SK-N-SH (cell line): ENCODE measurements around the gene MEGF6. TPM values are rescaled to one million over a fixed set of nuclear protein-coding genes. Genes with fewer than 3 reads are reported as not detected.

Source experiments
- CTCF ChIA-PET: fragments of 300-600, 350-600 bp; formaldehyde crosslinking; extraction: SDS; loops from one replicate; lab custom pipeline; 2021; lab: Yijun Ruan, JAX
- POLR2A ChIA-PET: fragments of 350-600 bp; sonication (Branson Sonifier 250); formaldehyde crosslinking; extraction: SDS; loops from one replicate; lab custom pipeline; 2020; ENCODE audit warnings: antibody characterized with exemption, inconsistent platforms; lab: Yijun Ruan, JAX
- DNase-seq: peaks from one replicate; pipeline ENCODE4 v3.0.0; 2012
- H2AFZ ChIP-seq: fragments of 200-600 bp; sonication (generic); 2 replicates; pipeline ENCODE4 v1.8.1; 2016; ENCODE audit warnings: antibody characterized with exemption, mild to moderate bottlenecking, low read depth
- H3F3A ChIP-seq: fragments of 200-600 bp; sonication (generic); replicated peaks from 2 replicates; pipeline ENCODE3; 2016; ENCODE audit warnings: antibody characterized with exemption, mild to moderate bottlenecking; ENCODE audit not compliant: insufficient read depth
- H3K27ac ChIP-seq, 2 experiments: fragments of 200-500 bp in 1 of 2; fragments of 200-600 bp in 1 of 2; sonication (Bioruptor generic) in 1 of 2; sonication (generic), shearing (Covaris generic) in 1 of 2; 2 replicates each; pipeline versions ENCODE4 v1.5.1 to v1.6.1; 2014 to 2016; ENCODE audit warnings: low read depth in 2 of 2, inconsistent platforms in 1 of 2, low read length in 1 of 2, mild to moderate bottlenecking in 1 of 2, mixed read lengths in 1 of 2
- H3K27me3 ChIP-seq: fragments of 200-600 bp; sonication (generic), shearing (Covaris generic); 2 replicates; pipeline ENCODE4 v1.6.1; 2016; ENCODE audit warnings: mixed run types; ENCODE audit not compliant: insufficient read depth
- H3K36me3 ChIP-seq, 2 experiments: fragments of 200-500 bp in 1 of 2; fragments of 200-600 bp in 1 of 2; sonication (Bioruptor generic) in 1 of 2; sonication (generic) in 1 of 2; replicated peaks in 1 of 2; 2 replicates each; pipeline versions ENCODE3 to v1.5.1; 2014 to 2016; ENCODE audit warnings: low read length in 1 of 2, mild to moderate bottlenecking in 1 of 2; ENCODE audit not compliant: insufficient read depth in 2 of 2, control insufficient read depth in 1 of 2
- H3K4me1 ChIP-seq, 2 experiments: fragments of 200-500 bp in 1 of 2; fragments of 200-600 bp in 1 of 2; sonication (Bioruptor generic) in 1 of 2; sonication (generic), shearing (Covaris generic) in 1 of 2; 2 replicates each; pipeline versions ENCODE4 v1.5.1 to v1.6.1; 2014 to 2016; ENCODE audit warnings: low read depth in 1 of 2, low read length in 1 of 2, mixed run types in 1 of 2; ENCODE audit not compliant: insufficient read depth in 2 of 2, control insufficient read depth in 1 of 2
- H3K4me2 ChIP-seq: fragments of 200-600 bp; sonication (generic), shearing (Covaris generic); 2 replicates; pipeline ENCODE4 v1.6.1; 2017; ENCODE audit warnings: mixed run types
- H3K4me3 ChIP-seq, 2 experiments: fragments of 200-500 bp in 1 of 2; fragments of 200-600 bp in 1 of 2; sonication (Bioruptor generic) in 1 of 2; sonication (generic), shearing (Covaris generic) in 1 of 2; 2 replicates each; pipeline versions ENCODE4 v1.5.1 to v1.8.1; 2014 to 2016; ENCODE audit warnings: low read depth in 2 of 2, inconsistent platforms in 1 of 2, low read length in 1 of 2, mild to moderate bottlenecking in 1 of 2, mixed read lengths in 1 of 2, moderate library complexity in 1 of 2
- H3K79me2 ChIP-seq: fragments of 200-600 bp; sonication (generic); 2 replicates; pipeline ENCODE4 v1.8.1; 2017; ENCODE audit warnings: mild to moderate bottlenecking; ENCODE audit not compliant: insufficient read depth
- H3K9ac ChIP-seq: fragments of 200-600 bp; sonication (generic); 2 replicates; pipeline ENCODE4 v1.6.1; 2017; ENCODE audit warnings: mixed run types
- H3K9me2 ChIP-seq: fragments of 200-600 bp; sonication (generic); 2 replicates; pipeline ENCODE4 v1.6.1; 2017; ENCODE audit warnings: mixed run types
- H3K9me3 ChIP-seq: fragments of 200-600 bp; sonication (generic); 2 replicates; pipeline ENCODE4 v1.6.1; 2017; ENCODE audit warnings: mixed run types, mild to moderate bottlenecking, moderate library complexity
- H4K20me1 ChIP-seq: fragments of 200-600 bp; sonication (generic); 2 replicates; pipeline ENCODE4 v1.6.1; 2017; ENCODE audit warnings: mild to moderate bottlenecking, mixed run types; ENCODE audit not compliant: insufficient read depth
- ELF1 ChIP-seq: IDR thresholded peaks from 2 replicates; pipeline ENCODE4 v1.4.0; 2012
- GABPA ChIP-seq: IDR thresholded peaks from 2 replicates; pipeline ENCODE4 v1.4.0; 2012; ENCODE audit warnings: low read depth, mild to moderate bottlenecking
- GATA2 ChIP-seq: sonication (generic); formaldehyde crosslinking; IDR thresholded peaks from 2 replicates; pipeline ENCODE4 v1.5.0; 2020; ENCODE audit warnings: mild to moderate bottlenecking, missing genetic modification reagents
- IRF3 ChIP-seq: fragments of 150-350 bp; IDR thresholded peaks from 2 replicates; pipeline ENCODE4 v1.6.1; 2016; ENCODE audit warnings: mild to moderate bottlenecking, low read depth, low read length
- JUND ChIP-seq: IDR thresholded peaks from 2 replicates; pipeline ENCODE4 v1.4.0; 2012
- MAX ChIP-seq: IDR thresholded peaks from 2 replicates; pipeline ENCODE4 v1.4.0; 2012; ENCODE audit warnings: low read depth
- MEF2A ChIP-seq: IDR thresholded peaks from 2 replicates; pipeline ENCODE4 v1.4.0; 2012; ENCODE audit warnings: low read depth, borderline replicate concordance
- PBX3 ChIP-seq: IDR thresholded peaks from 2 replicates; pipeline ENCODE4; 2012
- POLR2AphosphoS5 ChIP-seq: IDR thresholded peaks from 2 replicates; pipeline ENCODE4 v1.6.1; 2012; ENCODE audit warnings: low read depth, low read length
- RFX5 ChIP-seq: IDR thresholded peaks from 2 replicates; pipeline ENCODE4 v1.6.1; 2012; ENCODE audit warnings: mild to moderate bottlenecking, improper control_type of control experiment, low read length
- SIN3A ChIP-seq: IDR thresholded peaks from 2 replicates; pipeline ENCODE4 v1.6.1; 2012; ENCODE audit warnings: low read depth, mild to moderate bottlenecking, low read length, moderate library complexity, borderline replicate concordance
- SMC3 ChIP-seq: IDR thresholded peaks from 2 replicates; pipeline ENCODE4 v1.6.1; 2012; ENCODE audit warnings: low read depth, low read length, improper control_type of control experiment
- TAF1 ChIP-seq: IDR thresholded peaks from 2 replicates; pipeline ENCODE4 v1.6.1; 2012; ENCODE audit warnings: low read depth, mild to moderate bottlenecking, low read length, moderate library complexity, borderline replicate concordance
- TEAD4 ChIP-seq: IDR thresholded peaks from 2 replicates; pipeline ENCODE4 v1.4.0; 2012; ENCODE audit warnings: mild to moderate bottlenecking, borderline replicate concordance; ENCODE audit not compliant: insufficient read depth
- YY1 ChIP-seq: IDR thresholded peaks from 2 replicates; pipeline ENCODE4 v1.4.0; 2012; ENCODE audit warnings: low read depth, mild to moderate bottlenecking
- WGBS: methylation state at CpG from one replicate; pipeline ENCODE4 v1.1.6; 2017; ENCODE audit warnings: low lambda C conversion rate; 5-methylcytosine and 5-hydroxymethylcytosine counted together
- polyA plus RNA-seq, 3 experiments: library from polyadenylated mRNA; depleted of rRNA; stranded (reverse); fragments of >200 nt; gene quantifications; 2 replicates each; pipeline ENCODE4 v1.2.3, GENCODE V29; 2012
- TF ChIP-seq, protein P1 (sequence below): IDR thresholded peaks from 2 replicates; pipeline ENCODE4 v1.4.0; 2012; ENCODE audit warnings: low read depth, borderline replicate concordance
- TF ChIP-seq, protein P2 (sequence below): fragments of 200-600 bp; sonication (generic); IDR thresholded peaks from 2 replicates; pipeline ENCODE4 v1.6.1; 2017; ENCODE audit warnings: antibody characterized with exemption, mild to moderate bottlenecking, moderate library complexity

The MEGF6 gene
- polyA plus RNA-seq, 1 of the 3 experiments (the other 2 are of a cell fraction) = 7.6 TPM

- H3K4me3 ChIP-seq = no peak overlapping the region
- H3K79me2 ChIP-seq = no peaks in the 10 kb centered on the region
- no peak overlapping the region for H3K27ac ChIP-seq
- TF ChIP-seq MEF2A = no peak
- no peak for TF ChIP-seq GATA2 (CRISPR knock-in tag)
- TF ChIP-seq, all 33 proteins: peak for 0
- no peaks in the 10 kb centered on the region for H3K9me2 ChIP-seq
- H3F3A ChIP-seq = no peaks in the 10 kb centered on the region
- no peak overlapping the region for H3K9ac ChIP-seq
- no peaks in the 10 kb centered on the region for H3K9me3 ChIP-seq
- H2AFZ ChIP-seq = no peak overlapping the region
- DNase-seq = no peak
- ChIA-PET POLR2A (no interaction called here), CTCF (interaction anchor here (1.3 to 3.0 kb wide), 5 partner anchors 8 to 127 kb away, joined by 3 to 17 read pairs (median 7); no protein-coding TSS in a partner anchor)
- H3K4me2 ChIP-seq = no peak overlapping the region
- 92% methylated on average over 6 of the region's 11 CpGs for WGBS
- no peaks in the 10 kb centered on the region for H3K36me3 ChIP-seq
- no peaks in the 10 kb centered on the region for H3K27me3 ChIP-seq
- H4K20me1 ChIP-seq = no peaks in the 10 kb centered on the region
- H3K4me1 ChIP-seq = peaks cover 0 to 23% of the 10 kb centered on the region in 2 experiments; a peak in 1 of 4 replicates
Measured at GRCh38 chr1:3597599-3597964, 13.7 kb downstream of the MEGF6 start.

DNA sequence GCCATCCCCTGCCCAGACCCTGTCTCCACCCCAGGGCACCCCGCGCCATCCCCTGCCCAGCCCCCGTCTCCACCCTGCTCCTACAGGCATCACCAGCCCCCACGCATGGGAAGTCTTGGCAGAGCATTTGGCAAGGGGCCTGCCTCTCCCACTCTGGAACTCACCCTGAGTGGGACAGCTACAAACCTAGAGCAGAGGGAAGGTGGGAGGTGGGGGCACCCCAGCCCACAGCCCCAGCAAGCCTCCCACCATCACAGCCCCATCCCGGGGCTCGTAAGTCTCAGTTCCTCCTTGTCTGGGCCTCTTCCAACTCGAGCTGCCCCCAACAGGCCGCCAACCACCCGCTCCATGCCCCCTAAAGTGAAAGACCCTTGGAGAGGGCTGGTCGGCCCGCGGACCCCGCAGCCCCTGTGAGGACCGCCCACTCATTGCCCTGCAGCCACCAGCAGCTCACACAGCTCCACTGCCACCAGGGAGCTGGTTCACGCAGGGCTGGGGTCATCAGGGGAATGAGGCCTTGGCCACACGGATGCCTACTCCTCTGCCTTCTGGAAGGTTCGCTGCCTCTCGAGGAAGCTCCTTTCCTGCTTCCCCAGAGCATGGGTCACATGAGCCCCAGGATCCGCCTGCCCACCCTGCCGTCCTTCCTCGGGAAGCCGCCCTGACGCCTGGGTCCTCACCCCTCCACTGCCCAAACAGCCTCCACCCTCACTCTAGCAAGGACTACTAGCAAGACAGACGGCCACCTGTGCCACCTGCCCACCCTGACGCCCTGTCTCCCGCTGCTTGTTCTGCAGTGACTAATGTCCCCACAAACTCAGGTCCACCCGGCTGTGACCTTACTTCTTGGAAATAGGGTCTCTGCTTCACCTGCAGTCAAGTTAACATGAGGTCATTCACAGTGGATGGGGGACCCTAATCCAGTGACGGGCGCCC lies 14.4 kb downstream of the MEGF6 start:
- Histone ChIP-seq H3K9ac (no peak overlapping the region), H3K9me3 (no peaks in the 10 kb centered on the region), H3K36me3 (no peaks in the 10 kb centered on the region), H3K4me3 (no peak overlapping the region), H3K27me3 (no peaks in the 10 kb centered on the region), H3K4me1 (peaks cover 0 to 23% of the 10 kb centered on the region in 2 experiments; a peak in 1 of 4 replicates), H3K4me2 (no peak overlapping the region), H4K20me1 (no peaks in the 10 kb centered on the region), H3K79me2 (no peaks in the 10 kb centered on the region), H2AFZ (no peak overlapping the region), H3K27ac (no peak overlapping the region), H3K9me2 (no peaks in the 10 kb centered on the region), H3F3A (no peaks in the 10 kb centered on the region)
- ChIA-PET POLR2A (no interaction called here), CTCF (interaction anchor here (1.1 to 1.6 kb wide), 5 partner anchors 8 to 127 kb away, joined by 3 to 9 read pairs (median 6); no protein-coding TSS in a partner anchor)
- TF ChIP-seq SMC3 (no peak), JUND (no peak), MAX (no peak), GABPA (no peak), TEAD4 (no peak), TAF1 (no peak), PBX3 (no peak), SIN3A (no peak), IRF3 (no peak), YY1 (no peak), ELF1 (no peak), POLR2AphosphoS5 (no peak), RFX5 (no peak)
- TF ChIP-seq, protein P1, sequence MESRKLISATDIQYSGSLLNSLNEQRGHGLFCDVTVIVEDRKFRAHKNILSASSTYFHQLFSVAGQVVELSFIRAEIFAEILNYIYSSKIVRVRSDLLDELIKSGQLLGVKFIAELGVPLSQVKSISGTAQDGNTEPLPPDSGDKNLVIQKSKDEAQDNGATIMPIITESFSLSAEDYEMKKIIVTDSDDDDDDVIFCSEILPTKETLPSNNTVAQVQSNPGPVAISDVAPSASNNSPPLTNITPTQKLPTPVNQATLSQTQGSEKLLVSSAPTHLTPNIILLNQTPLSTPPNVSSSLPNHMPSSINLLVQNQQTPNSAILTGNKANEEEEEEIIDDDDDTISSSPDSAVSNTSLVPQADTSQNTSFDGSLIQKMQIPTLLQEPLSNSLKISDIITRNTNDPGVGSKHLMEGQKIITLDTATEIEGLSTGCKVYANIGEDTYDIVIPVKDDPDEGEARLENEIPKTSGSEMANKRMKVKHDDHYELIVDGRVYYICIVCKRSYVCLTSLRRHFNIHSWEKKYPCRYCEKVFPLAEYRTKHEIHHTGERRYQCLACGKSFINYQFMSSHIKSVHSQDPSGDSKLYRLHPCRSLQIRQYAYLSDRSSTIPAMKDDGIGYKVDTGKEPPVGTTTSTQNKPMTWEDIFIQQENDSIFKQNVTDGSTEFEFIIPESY = no peak
- TF ChIP-seq, protein P2, sequence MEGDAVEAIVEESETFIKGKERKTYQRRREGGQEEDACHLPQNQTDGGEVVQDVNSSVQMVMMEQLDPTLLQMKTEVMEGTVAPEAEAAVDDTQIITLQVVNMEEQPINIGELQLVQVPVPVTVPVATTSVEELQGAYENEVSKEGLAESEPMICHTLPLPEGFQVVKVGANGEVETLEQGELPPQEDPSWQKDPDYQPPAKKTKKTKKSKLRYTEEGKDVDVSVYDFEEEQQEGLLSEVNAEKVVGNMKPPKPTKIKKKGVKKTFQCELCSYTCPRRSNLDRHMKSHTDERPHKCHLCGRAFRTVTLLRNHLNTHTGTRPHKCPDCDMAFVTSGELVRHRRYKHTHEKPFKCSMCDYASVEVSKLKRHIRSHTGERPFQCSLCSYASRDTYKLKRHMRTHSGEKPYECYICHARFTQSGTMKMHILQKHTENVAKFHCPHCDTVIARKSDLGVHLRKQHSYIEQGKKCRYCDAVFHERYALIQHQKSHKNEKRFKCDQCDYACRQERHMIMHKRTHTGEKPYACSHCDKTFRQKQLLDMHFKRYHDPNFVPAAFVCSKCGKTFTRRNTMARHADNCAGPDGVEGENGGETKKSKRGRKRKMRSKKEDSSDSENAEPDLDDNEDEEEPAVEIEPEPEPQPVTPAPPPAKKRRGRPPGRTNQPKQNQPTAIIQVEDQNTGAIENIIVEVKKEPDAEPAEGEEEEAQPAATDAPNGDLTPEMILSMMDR = no peak
- DNase-seq = no peak
- 84% methylated on average over 16 of the region's 29 CpGs for WGBS
